SU-DHL-6 (cell line): Measurements from ENCODE around the gene PTTG1IP.

Source experiments
- H2AFZ ChIP-seq: fragments of 200-600 bp; sonication (generic); 2 replicates; pipeline ENCODE4 v1.6.1; 2014; ENCODE audit warnings: low read depth, mild to moderate bottlenecking, moderate library complexity, mixed read lengths, antibody characterized with exemption, low read length; ENCODE audit not compliant: severe bottlenecking
- H3F3A ChIP-seq: fragments of 200-600 bp; shearing (Covaris generic); 2 replicates; pipeline ENCODE4 v1.6.0; 2016; ENCODE audit warnings: antibody characterized with exemption, mild to moderate bottlenecking; ENCODE audit not compliant: insufficient read depth
- H3K27ac ChIP-seq: fragments of 200-600 bp; sonication (generic); 2 replicates; pipeline ENCODE4 v1.5.1; 2016; ENCODE audit warnings: low read depth, mild to moderate bottlenecking, low read length, moderate library complexity, mixed read lengths
- H3K27me3 ChIP-seq: fragments of 200-600 bp; sonication (generic), shearing (Covaris generic); 2 replicates; pipeline ENCODE4 v1.6.0; 2014; ENCODE audit warnings: mild to moderate bottlenecking, low read length
- H3K36me3 ChIP-seq: fragments of 200-600 bp; sonication (generic); 2 replicates; pipeline ENCODE4 v1.6.1; 2014; ENCODE audit warnings: mild to moderate bottlenecking, low read length, mixed read lengths
- H3K4me2 ChIP-seq: fragments of 300-600, 200-600 bp; shearing (Covaris generic), sonication (generic); 2 replicates; pipeline ENCODE4 v1.6.0; 2014; ENCODE audit warnings: low read length, low read depth, mild to moderate bottlenecking; ENCODE audit not compliant: poor library complexity, severe bottlenecking
- H3K4me3 ChIP-seq: fragments of 200-600 bp; sonication (generic); 2 replicates; pipeline ENCODE4 v1.5.1; 2014; ENCODE audit warnings: antibody characterized with exemption, low read length, mild to moderate bottlenecking, mixed read lengths; ENCODE audit not compliant: insufficient read depth, poor library complexity, severe bottlenecking
- H3K79me2 ChIP-seq: fragments of 200-600 bp; sonication (generic); 2 replicates; pipeline ENCODE4 v1.6.1; 2014; ENCODE audit warnings: mild to moderate bottlenecking, low read length, moderate library complexity; ENCODE audit not compliant: insufficient read depth
- H3K9ac ChIP-seq: fragments of 200-600 bp; sonication (generic); 2 replicates; pipeline ENCODE4 v1.7.0; 2014; ENCODE audit warnings: mild to moderate bottlenecking, low read length
- H3K9me2 ChIP-seq: fragments of 200-600 bp; sonication (generic); replicated peaks from 2 replicates; pipeline ENCODE4 v1.6.1; 2014; ENCODE audit warnings: low read length; ENCODE audit not compliant: insufficient read depth
- H3K9me3 ChIP-seq: fragments of 200-600 bp; sonication (generic); 2 replicates; pipeline ENCODE4 v1.6.1; 2014; ENCODE audit warnings: low read length, mixed read lengths; ENCODE audit not compliant: insufficient read depth
- H4K20me1 ChIP-seq: fragments of 200-600 bp; sonication (generic); 2 replicates; pipeline ENCODE4 v1.6.1; 2014; ENCODE audit warnings: low read depth, mild to moderate bottlenecking, antibody characterized with exemption, low read length, moderate library complexity, mixed read lengths
- CTCF ChIP-seq: fragments of 200-600 bp; sonication (generic); IDR thresholded peaks from one replicate; pipeline ENCODE4 v1.5.1; 2017; ENCODE audit warnings: antibody characterized with exemption, mild to moderate bottlenecking, low read length, moderate library complexity; ENCODE audit not compliant: insufficient read depth, poor library complexity, severe bottlenecking
- EZH2phosphoT487 ChIP-seq: fragments of 200-600 bp; sonication (generic), shearing (Covaris generic); conservative IDR thresholded peaks from 2 replicates; pipeline ENCODE4 v1.6.1; 2018; ENCODE audit warnings: mild to moderate bottlenecking, antibody characterized with exemption, low read length, moderate library complexity, mixed read lengths

Gene PTTG1IP

GRCh38 chr21:44867464-44867863, 6.0 kb downstream of the PTTG1IP start:
- no peak overlapping the region for H3K27ac ChIP-seq
- no peak overlapping the region for H3K4me2 ChIP-seq
- no peak overlapping the region for H3K9ac ChIP-seq
- H3K36me3 ChIP-seq = no peaks in the 10 kb centered on the region
- no peak for TF ChIP-seq EZH2phosphoT487
- no peak for TF ChIP-seq CTCF
- no peaks in the 10 kb centered on the region for H3K9me2 ChIP-seq
- H3F3A ChIP-seq = no peaks in the 10 kb centered on the region
- peaks cover 16% of the 10 kb centered on the region; the same call in 1 of the 2 replicates for H4K20me1 ChIP-seq
- H3K9me3 ChIP-seq = no peaks in the 10 kb centered on the region
- H3K79me2 ChIP-seq = peaks cover 47% of the 10 kb centered on the region; the same call in 1 of the 2 replicates
- no peak overlapping the region for H2AFZ ChIP-seq
- no peaks in the 10 kb centered on the region for H3K27me3 ChIP-seq
- H3K4me3 ChIP-seq = no peak overlapping the region

DNA sequence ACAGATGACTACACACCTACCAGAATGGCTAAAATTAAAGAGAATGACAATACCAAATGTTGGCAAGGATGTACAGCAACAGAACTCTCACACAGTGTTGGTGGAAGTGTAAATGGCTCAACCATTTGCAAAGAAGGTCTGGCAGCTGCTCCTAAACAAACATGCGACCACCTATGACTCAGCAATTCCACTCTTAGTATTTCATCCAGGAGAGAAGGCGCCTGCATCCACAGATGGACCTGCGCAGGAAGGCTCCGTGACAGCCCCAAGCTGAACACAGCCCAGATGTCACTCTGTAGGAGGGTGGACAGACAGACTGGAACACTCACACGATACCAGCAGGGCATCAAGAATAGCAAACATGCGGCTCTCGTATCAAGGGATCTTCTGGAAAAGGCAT, 6.7 kb downstream of the PTTG1IP start:
- Histone ChIP-seq H4K20me1 (peaks cover 9% of the 10 kb centered on the region; the same call in 1 of the 2 replicates), H3K9me2 (no peaks in the 10 kb centered on the region), H3K9ac (no peak overlapping the region), H3K4me3 (no peak overlapping the region), H3K4me2 (no peak overlapping the region), H3K79me2 (peaks cover 41% of the 10 kb centered on the region; the same call in 1 of the 2 replicates), H3K9me3 (no peaks in the 10 kb centered on the region), H3F3A (no peaks in the 10 kb centered on the region), H3K27ac (no peak overlapping the region), H3K27me3 (no peaks in the 10 kb centered on the region), H3K36me3 (no peaks in the 10 kb centered on the region), H2AFZ (no peak overlapping the region)
- TF ChIP-seq CTCF (no peak), EZH2phosphoT487 (no peak)

DNA sequence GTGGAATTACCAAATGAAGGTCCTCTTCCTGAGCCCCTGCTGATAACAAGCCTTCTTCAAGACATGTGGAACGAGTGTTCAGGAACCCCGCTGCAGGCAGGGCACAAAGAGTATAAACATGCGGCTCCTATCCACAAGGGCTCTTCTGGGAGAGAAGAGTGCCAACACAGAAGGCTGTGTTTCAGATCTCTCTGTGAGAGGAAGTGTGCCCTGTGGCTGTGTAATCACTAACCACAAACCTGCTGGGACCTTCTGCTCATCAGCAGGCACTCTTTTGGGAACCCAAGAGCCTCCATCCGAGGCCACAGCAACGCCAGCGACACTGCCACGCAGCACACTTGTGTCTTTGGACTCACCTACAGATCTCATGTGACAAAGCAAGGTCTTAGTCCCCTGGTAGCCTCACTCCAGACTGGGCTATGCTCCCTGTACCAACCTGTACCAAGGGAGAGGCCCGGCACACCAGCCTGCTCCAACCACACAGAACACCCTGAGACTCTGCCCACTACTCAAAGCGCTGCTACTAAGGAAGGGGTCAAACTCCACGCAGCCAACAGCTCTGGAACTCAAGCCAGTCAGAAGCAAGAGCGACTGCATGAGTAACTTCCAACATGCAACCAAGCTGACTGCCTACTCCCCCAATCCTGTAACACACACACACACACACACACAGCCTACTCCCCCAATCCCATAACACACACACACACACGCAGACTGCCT, 7.8 kb downstream of the PTTG1IP start:
- Histone ChIP-seq H3K9ac (no peak overlapping the region), H3F3A (no peaks in the 10 kb centered on the region), H3K9me3 (no peaks in the 10 kb centered on the region), H4K20me1 (peaks cover 2% of the 10 kb centered on the region; the same call in 1 of the 2 replicates), H2AFZ (no peak overlapping the region), H3K27ac (no peak overlapping the region), H3K9me2 (no peaks in the 10 kb centered on the region), H3K79me2 (peaks cover 30% of the 10 kb centered on the region; the same call in 1 of the 2 replicates), H3K36me3 (no peaks in the 10 kb centered on the region), H3K4me2 (no peak overlapping the region), H3K4me3 (no peak overlapping the region), H3K27me3 (no peaks in the 10 kb centered on the region)
- TF ChIP-seq CTCF (no peak), EZH2phosphoT487 (no peak)
